Measurements from ENCODE around the gene MPIG6B.

MPIG6B gene

DNA sequence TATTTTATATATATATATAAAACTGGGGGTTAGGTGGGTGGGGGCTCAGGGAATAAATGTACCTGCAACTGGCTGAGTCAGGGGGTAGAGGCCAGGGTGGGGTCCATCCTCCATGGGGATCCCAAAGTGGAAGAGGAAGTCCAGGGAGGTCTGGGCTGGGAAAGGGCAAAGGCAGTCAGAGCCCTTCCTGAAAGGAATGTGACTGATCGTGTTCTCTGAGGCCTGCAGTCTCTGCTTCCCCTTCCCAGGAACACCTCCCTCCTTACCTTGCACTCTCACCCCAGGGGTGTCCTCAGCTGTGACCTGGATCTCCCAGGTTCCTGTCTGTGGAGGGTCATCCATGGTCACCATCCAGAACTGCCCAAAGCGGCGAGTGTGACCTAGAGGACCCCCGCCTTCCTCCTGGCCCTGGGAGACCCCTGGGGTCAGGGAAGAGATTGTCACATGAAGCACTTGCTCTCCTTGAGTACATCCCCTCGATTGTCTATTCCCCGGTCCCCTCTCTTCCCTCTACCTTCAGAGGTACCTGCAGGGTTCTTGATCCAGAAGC, 44.0 kb downstream of the MPIG6B start:
- TF ChIP-seq, protein P1, sequence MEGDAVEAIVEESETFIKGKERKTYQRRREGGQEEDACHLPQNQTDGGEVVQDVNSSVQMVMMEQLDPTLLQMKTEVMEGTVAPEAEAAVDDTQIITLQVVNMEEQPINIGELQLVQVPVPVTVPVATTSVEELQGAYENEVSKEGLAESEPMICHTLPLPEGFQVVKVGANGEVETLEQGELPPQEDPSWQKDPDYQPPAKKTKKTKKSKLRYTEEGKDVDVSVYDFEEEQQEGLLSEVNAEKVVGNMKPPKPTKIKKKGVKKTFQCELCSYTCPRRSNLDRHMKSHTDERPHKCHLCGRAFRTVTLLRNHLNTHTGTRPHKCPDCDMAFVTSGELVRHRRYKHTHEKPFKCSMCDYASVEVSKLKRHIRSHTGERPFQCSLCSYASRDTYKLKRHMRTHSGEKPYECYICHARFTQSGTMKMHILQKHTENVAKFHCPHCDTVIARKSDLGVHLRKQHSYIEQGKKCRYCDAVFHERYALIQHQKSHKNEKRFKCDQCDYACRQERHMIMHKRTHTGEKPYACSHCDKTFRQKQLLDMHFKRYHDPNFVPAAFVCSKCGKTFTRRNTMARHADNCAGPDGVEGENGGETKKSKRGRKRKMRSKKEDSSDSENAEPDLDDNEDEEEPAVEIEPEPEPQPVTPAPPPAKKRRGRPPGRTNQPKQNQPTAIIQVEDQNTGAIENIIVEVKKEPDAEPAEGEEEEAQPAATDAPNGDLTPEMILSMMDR (IDR thresholded peaks at IDR 0.05; ENCODE audit: insufficient read depth, low read length, missing control alignments): no peak
- DNase-seq (ENCODE audit: low read depth, low spot score): no peak
- ChIA-PET POLR2A (interaction anchor here (1.2 kb wide), 1 partner anchor 60 kb away, joined by 4 read pairs; the partner anchor contains the start of gene HSPA1B), CTCF (interaction anchor here (0.8 to 0.9 kb wide), 2 partner anchors 14 to 26 kb away, joined by 3 to 4 read pairs; no protein-coding TSS in a partner anchor)
- no peak overlapping the region for H3K4me3 ChIP-seq (ENCODE audit: low read depth, low read length)

DNA sequence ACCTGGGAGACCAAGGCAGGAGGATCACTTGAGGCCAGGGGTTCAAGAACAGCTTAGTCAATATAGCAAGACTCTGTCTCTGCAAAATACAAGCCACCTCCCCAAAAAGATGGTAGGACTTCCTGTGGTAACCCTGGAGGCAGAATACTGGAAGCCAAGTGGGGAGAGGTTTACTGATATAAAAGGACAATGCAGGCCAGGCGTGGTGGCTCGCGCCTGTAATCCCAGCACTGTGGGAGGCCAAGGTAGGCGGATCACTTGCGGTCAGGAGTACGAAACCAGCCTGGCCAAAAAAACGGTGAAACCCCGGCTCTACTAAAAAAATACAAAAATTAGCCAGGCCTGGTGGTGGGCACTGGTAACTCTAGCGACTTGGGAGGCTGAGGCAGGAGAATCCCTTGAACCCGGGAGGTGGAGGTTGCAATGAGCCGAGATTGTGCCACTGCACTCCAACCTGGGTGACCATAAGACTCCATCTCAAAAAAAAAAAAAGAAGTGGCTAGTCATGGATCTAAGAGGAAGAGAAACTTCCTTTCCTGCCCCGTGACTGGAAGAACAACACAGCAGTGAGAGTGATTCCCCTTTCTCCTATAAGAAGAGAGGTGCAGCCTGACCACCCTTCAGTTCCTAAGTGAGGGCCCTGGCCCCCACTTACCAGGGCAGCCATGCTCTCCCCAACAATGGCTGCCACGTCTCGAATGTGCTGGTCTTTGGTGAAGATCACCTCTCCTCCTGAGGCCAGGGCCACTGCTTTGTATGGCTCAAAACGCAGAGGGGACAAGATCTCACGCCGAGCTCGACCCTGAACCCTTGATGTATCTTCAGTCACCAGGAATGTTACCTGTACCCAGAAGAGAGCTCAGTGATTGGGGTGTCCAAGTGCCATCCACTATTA, 45.4 kb downstream of the MPIG6B start:
- ChIA-PET CTCF (interaction anchor here (0.9 to 3.4 kb wide), 19 partner anchors 11 to 95 kb away, joined by 3 to 29 read pairs (median 8); partner anchors contain the start of genes ABHD16A, LY6G5C, MSH5 and VARS1), POLR2A (no interaction called here)
- H3K4me3 ChIP-seq (ENCODE audit: low read depth, low read length): no peak overlapping the region
- TF ChIP-seq, protein P1 (IDR thresholded peaks at IDR 0.05; ENCODE audit: insufficient read depth, low read length, missing control alignments): no peak
- DNase-seq (ENCODE audit: low read depth, low spot score): no peak

DNA sequence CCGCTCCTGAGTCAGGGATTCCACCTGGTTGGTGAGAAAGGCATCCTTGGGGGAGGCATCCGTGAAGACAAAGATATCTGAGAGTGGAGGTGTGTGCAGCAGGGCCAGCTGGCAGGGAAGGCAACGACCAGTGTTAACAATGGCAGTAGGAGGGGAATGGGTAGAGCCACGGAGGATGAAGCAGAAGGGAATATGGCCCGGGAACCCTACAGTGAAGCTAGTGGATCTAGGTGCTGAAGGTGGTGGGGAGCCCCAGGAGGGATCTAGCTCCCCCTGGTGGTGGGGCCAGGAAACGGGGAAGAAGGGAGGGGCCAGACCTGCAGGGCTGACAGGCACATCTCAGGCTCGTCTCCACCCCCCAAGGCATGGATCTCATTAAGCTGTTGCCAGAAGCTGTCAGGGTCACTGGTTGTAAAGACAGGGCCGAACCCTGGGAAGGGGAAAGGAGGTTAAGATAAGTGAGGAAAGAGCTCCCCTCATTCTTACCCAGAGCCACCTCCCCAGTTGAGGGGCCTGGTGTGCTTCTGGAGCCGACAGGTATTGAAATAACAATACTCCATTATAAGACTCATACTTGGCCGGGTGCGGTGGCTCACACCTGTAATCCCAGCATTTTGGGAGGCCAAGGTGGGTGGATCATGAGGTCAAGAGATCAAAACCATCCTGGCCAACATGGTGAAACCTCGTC, 46.7 kb downstream of the MPIG6B start:
- ChIA-PET CTCF (interaction anchor here (0.6 to 3.4 kb wide), 33 partner anchors 8 to 103 kb away, joined by 3 to 29 read pairs (median 7); partner anchors contain the start of genes ABHD16A, CSNK2B, LSM2 and LY6G5C), POLR2A (interaction anchor here (0.7 to 1.4 kb wide), 3 partner anchors 26 to 58 kb away, joined by 3 read pairs; partner anchors contain the start of genes CLIC1, HSPA1B and VARS1)
- TF ChIP-seq, protein P1 (IDR thresholded peaks at IDR 0.05; ENCODE audit: insufficient read depth, low read length, missing control alignments): peak; percentile 78
- H3K4me3 ChIP-seq (ENCODE audit: low read depth, low read length): no peak overlapping the region
- DNase-seq (ENCODE audit: low read depth, low spot score): no peak

DNA sequence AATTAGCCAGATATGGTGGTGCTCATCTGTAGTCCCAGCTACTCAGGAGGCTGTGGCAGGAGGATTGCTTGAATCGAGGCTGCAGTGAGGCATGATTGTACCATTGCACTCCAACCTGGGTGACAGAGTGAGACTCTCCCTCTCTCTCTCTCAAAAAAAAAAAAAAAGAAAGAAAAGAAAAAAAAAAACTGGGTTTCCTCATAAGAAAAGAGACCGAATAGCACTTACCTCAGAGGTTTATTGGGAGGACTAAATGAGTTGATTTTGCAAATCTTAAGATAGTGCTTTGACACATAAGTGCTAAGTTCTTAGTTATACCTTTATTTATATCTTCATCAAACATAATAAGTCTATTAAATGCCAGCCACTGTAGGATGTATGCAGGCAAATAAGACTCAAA, 47.7 kb downstream of the MPIG6B start:
- POLR2A ChIA-PET: interaction anchor here (0.5 to 1.4 kb wide), 2 partner anchors 10 to 25 kb away, joined by 3 read pairs; partner anchors contain the start of gene VARS1
- CTCF ChIA-PET: interaction anchor here (0.5 to 3.4 kb wide), 17 partner anchors 8 to 172 kb away, joined by 3 to 29 read pairs (median 8); partner anchors contain the start of genes ABHD16A, LSM2, LY6G5C and MSH5
- TF ChIP-seq, protein P1 (IDR thresholded peaks at IDR 0.05; ENCODE audit: insufficient read depth, low read length, missing control alignments): no peak
- H3K4me3 ChIP-seq (ENCODE audit: low read depth, low read length): no peak overlapping the region
- no peak for DNase-seq (ENCODE audit: low read depth, low spot score)

DNA sequence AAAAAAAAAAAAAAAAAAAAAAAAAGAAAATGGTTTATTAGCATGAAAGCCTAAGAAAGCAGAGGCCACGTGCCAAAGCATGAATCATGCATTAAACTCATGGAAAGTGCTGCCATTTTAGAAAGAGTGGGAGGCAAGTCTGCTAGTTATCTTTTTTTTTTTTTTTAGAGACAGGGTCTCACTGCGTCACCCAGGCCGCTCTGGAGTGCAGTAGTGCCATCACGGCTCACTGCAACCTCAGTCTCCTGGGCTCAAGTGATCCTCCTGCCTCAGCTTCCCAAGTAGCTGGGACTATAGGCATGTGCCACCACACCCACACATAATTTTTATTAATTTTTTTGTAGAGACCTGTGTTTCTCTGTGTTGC, 48.8 kb downstream of the MPIG6B start:
- no peak for DNase-seq (ENCODE audit: low read depth, low spot score)
- TF ChIP-seq, protein P1 (IDR thresholded peaks at IDR 0.05; ENCODE audit: insufficient read depth, low read length, missing control alignments): no peak
- no peak overlapping the region for H3K4me3 ChIP-seq (ENCODE audit: low read depth, low read length)
- ChIA-PET POLR2A (no interaction called here), CTCF (interaction anchor here (0.6 to 3.4 kb wide), 5 partner anchors 12 to 91 kb away, joined by 3 to 29 read pairs (median 6); partner anchors contain the start of gene LY6G5C)

Data from AG04449 (cell line).